Measurements from ENCODE around the gene MBLAC1.

MBLAC1 gene

GRCh38 chr7:100111156-100111555 is 15.6 kb upstream of the MBLAC1 start:
- TF ChIP-seq CTCF (IDR thresholded peaks at IDR 0.05): no peak

- no peak for TF ChIP-seq CTCF (IDR thresholded peaks at IDR 0.05)
Observed at GRCh38 chr7:100111914-100112313, 14.9 kb upstream of the MBLAC1 start.

GRCh38 chr7:100115026-100115425 is 11.7 kb upstream of the MBLAC1 start:
- no peak for TF ChIP-seq CTCF (IDR thresholded peaks at IDR 0.05)

- no peak for TF ChIP-seq CTCF (IDR thresholded peaks at IDR 0.05)
Observed at GRCh38 chr7:100118388-100119071, 8.2 kb upstream of the MBLAC1 start.

GRCh38 chr7:100119072-100119969 is 7.4 kb upstream of the MBLAC1 start, which contains the start of the genes CNPY4 and TAF6:
CNPY4 (plus strand) TSS chr7:100119634; CDS start chr7:100119745, 111 bp downstream.
TAF6 (minus strand) TSS chr7:100119358; CDS start chr7:100114209, 5,149 bp downstream.
- TF ChIP-seq CTCF (IDR thresholded peaks at IDR 0.05): no peak

GRCh38 chr7:100119970-100120732 is 6.6 kb upstream of the MBLAC1 start:
- no peak for TF ChIP-seq CTCF (IDR thresholded peaks at IDR 0.05)

GRCh38 chr7:100120733-100121036 is 6.1 kb upstream of the MBLAC1 start:
- no peak for TF ChIP-seq CTCF (IDR thresholded peaks at IDR 0.05)

Data from LNCAP (cell line).